Prostate gland (tissue), 2 donors: ENCODE measurements around the gene AKR7A2. TPM values are rescaled to one million over a fixed set of nuclear protein-coding genes. Genes with fewer than 3 reads are reported as not detected.

Experiments
- DNase-seq: peaks from one replicate; pipeline ENCODE4 v3.0.0-alpha.2; 2019; ENCODE audit warnings: low spot score
- H3K27ac ChIP-seq, 2 donors: fragments of 200-600 bp; sonication (generic); 2 replicates each; pipeline ENCODE4 v1.5.1; 2017 to 2019
- H3K27me3 ChIP-seq: fragments of 200-600 bp; sonication (generic); replicated peaks from 2 replicates; pipeline ENCODE4 v1.5.1; 2019; ENCODE audit not compliant: insufficient read depth
- H3K36me3 ChIP-seq, 2 donors: fragments of 200-600 bp; sonication (generic); 1 replicate in 1 of 2; 2 replicates in 1 of 2; pipeline versions ENCODE4 v1.5.1 to v1.8.1; 2017 to 2019
- H3K4me1 ChIP-seq: fragments of 200-600 bp; sonication (generic); replicated peaks from 2 replicates; pipeline ENCODE4 v1.5.1; 2019
- H3K4me3 ChIP-seq, 2 donors: fragments of 200-600 bp; sonication (generic); 2 replicates each; pipeline ENCODE4 v1.5.1; 2017 to 2019
- H3K9me3 ChIP-seq: fragments of 200-600 bp; sonication (generic); 2 replicates; pipeline ENCODE4 v1.5.1; 2017
- POLR2A ChIP-seq: fragments of 450-650 bp; IDR thresholded peaks from one replicate; pipeline ENCODE4 v1.6.1; 2016; ENCODE audit warnings: antibody characterized with exemption, mild to moderate bottlenecking
- POLR2AphosphoS5 ChIP-seq: sonication (generic); formaldehyde crosslinking; IDR thresholded peaks from one replicate; pipeline ENCODE4 v1.6.1; 2017; ENCODE audit warnings: antibody characterized with exemption
- whole genome bisulfite sequencing: methylation state at CpG from one replicate; pipeline ENCODE4 v1.1.5; 2018; 5-methylcytosine and 5-hydroxymethylcytosine counted together
- intact Hi-C: fragments of 100-400 bp; cut with DNase I; formaldehyde crosslinking; loops from one replicate; pipeline ENCODE4 v1.14.2; 2022
- total RNA-seq, 2 donors: library from RNA; depleted of rRNA; stranded (reverse); fragments of >200 nt; gene quantifications; one replicate each; pipeline ENCODE4 v1.1.0, GENCODE V29; 2016
- TF ChIP-seq, protein P1 (sequence below), 4 experiments: fragments of 200-600 bp in 2 of 4; fragments of 450-650 bp in 2 of 4; sonication (generic) in 2 of 4; IDR thresholded peaks; 1 replicate in 3 of 4; 2 replicates in 1 of 4; pipeline ENCODE4 v1.5.1; 2016 to 2019; ENCODE audit warnings: antibody characterized with exemption in 4 of 4, mild to moderate bottlenecking in 2 of 4, moderate library complexity in 2 of 4

Gene AKR7A2
- total RNA-seq, 2 donors from 2014 or later = 153 to 172 TPM

DNA sequence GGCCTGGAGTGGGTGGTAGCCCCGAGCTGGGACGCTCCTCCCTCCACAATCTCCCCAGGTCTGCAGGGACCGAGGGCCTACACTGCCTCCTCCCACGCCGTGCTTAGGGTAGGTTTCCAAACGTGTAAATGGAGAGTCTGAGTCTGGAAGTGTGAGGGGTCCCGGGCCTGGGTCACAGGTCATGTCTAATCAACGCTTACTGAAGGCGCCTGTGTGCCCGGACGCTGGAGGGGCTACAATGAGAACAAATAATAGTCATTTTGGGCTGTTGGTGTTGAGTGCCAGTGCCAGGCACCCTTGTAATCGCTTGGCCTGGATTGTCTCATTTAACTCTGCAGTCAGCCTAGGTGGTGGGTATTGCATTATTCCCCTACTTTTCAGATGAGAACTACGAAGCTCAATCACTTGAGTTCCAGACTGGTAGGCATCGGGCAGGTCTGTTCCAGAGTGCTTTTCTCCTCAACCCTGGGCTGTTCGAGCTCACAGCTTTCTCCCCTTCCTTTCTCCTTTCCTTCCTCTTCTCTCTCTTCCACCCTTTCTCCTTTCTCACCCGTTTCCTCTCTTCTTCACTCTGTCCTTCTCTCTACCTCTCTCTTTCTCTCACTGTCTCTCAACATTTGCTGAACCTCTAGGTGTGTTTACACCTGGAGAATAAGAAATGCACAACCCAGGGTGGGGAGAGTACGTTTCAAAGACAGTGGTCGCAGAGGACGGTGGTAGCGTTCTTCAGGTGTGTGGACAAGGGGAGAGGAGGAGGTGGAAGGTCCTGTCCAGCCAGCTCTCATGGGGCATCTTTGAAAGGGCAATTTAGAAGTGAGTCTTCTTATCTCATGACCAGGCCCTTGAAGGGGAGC is 1.1 kb upstream of the AKR7A2 start:
- Histone ChIP-seq H3K9me3 (no peaks in the 10 kb centered on the region), H3K4me1 (peaks cover 3% of the 10 kb centered on the region), H3K36me3 (peaks cover 0 to 4% of the 10 kb centered on the region in 2 donors), H3K27ac (peak overlapping the region; percentile 78 to 79), H3K4me3 (peak overlapping the region; percentile 66 to 86), H3K27me3 (no peaks in the 10 kb centered on the region)
- 33% methylated on average over 18 of the region's 20 CpGs for WGBS
- intact Hi-C loops = no loop called here
- DNase-seq = no peak
- TF ChIP-seq, protein P1, sequence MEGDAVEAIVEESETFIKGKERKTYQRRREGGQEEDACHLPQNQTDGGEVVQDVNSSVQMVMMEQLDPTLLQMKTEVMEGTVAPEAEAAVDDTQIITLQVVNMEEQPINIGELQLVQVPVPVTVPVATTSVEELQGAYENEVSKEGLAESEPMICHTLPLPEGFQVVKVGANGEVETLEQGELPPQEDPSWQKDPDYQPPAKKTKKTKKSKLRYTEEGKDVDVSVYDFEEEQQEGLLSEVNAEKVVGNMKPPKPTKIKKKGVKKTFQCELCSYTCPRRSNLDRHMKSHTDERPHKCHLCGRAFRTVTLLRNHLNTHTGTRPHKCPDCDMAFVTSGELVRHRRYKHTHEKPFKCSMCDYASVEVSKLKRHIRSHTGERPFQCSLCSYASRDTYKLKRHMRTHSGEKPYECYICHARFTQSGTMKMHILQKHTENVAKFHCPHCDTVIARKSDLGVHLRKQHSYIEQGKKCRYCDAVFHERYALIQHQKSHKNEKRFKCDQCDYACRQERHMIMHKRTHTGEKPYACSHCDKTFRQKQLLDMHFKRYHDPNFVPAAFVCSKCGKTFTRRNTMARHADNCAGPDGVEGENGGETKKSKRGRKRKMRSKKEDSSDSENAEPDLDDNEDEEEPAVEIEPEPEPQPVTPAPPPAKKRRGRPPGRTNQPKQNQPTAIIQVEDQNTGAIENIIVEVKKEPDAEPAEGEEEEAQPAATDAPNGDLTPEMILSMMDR (IDR thresholded peaks at IDR 0.05) = no peak
- TF ChIP-seq POLR2AphosphoS5 = no peak
- no peak for TF ChIP-seq POLR2A

DNA sequence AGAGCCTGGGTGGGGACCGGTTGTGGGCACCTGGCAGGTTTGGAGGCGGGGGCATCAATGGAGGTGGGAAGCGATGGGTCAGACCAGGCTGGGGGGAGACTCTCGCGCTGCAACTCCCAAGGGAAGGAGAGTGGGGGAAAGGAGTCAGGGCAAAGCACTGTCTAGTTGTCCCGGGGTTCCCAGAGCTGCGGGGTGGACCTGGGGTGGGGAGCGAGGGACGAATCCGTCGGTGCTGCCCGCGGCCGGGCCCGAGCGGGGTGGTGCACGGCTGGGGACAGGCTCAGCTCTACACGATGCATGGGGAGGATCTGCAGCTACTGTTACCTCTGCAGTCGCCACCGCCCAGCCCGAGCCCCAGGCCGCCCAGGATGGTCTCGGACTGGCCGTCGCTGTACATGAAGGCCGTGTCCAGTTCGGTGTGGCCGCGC is 427 bp downstream of the AKR7A2 start:
- H3K9me3 ChIP-seq = no peaks in the 10 kb centered on the region
- H3K27ac ChIP-seq = peak overlapping the region; percentile 63 to 79
- intact Hi-C loops = no loop called here
- peak overlapping the region; percentile 66 to 86 for H3K4me3 ChIP-seq
- no peaks in the 10 kb centered on the region for H3K27me3 ChIP-seq
- peaks cover 0 to 9% of the 10 kb centered on the region in 2 donors for H3K36me3 ChIP-seq
- TF ChIP-seq POLR2A (no peak), POLR2AphosphoS5 (no peak)
- TF ChIP-seq, protein P1 (IDR thresholded peaks at IDR 0.05) = no peak
- WGBS = under 1% methylated on average over 29 of the region's 29 CpGs
- H3K4me1 ChIP-seq = peaks cover 3% of the 10 kb centered on the region
- DNase-seq = no peak

DNA sequence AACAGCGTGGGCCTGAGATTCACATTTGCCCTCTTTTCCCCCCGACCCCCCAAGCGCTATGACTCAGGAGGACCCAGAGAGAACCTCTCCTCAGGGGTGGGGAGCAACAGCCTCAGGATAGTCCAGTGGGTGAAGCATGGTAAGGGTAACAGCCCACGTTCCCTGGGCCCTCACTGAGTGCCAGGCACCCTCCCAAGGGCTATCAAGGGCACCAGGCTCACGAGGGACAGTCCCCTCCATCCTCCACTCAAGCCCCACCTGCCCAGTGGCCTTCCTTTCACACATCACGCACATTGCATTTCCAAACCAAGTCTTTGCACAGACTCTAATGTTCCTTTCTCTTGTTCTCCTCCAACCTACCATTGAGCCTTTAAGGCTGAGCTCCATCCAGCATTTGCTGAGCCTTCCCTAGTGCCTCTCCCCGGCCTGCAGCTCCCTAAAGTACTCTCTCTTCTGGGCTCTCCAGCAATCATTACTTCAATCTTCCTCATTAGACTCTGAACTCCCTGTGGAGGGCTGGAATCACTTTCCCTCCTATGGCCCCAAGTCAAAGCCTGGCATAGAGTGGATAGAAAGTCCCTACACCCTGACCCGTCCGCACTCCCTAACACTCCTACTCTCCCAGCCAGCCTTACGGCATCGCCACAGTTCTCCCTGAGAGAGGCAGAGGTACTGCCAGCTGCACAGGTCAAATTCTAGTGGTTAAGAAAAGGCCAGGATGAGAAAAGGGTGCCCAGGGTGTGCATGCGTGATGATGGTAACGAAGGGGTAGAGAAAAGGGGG is 1.0 kb downstream of the AKR7A2 start:
- Histone ChIP-seq H3K27ac (no peak overlapping the region), H3K9me3 (no peaks in the 10 kb centered on the region), H3K4me3 (peak overlapping the region; percentile 66 to 86), H3K27me3 (no peaks in the 10 kb centered on the region), H3K4me1 (peaks cover 3% of the 10 kb centered on the region), H3K36me3 (peaks cover 0 to 9% of the 10 kb centered on the region in 2 donors)
- TF ChIP-seq POLR2AphosphoS5 (no peak), POLR2A (no peak)
- TF ChIP-seq, protein P1 (IDR thresholded peaks at IDR 0.05) = no peak
- intact Hi-C loops = no loop called here
- WGBS = 39% methylated on average over 13 of the region's 13 CpGs
- DNase-seq = no peak

DNA sequence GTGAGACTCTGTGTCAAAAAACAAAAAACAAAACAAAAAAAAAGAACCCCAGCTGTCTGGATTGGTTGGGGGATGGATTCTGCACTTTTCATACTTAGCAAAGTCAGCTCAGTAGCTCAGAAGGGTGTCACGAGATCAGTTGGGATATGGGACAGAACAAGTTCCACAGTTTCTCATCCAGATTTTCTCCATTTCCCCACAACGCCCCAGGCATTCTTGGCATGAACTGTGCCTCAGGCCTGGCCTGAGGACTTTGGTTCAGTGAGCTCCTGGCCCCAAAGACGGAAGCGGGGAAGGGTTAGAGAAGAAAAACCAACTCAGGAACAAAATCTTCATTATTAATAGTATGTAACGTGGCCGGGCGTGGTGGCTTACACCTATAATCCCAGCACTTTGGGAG is 1.9 kb downstream of the AKR7A2 start:
- 89% methylated on average over 7 of the region's 7 CpGs for WGBS
- H3K27me3 ChIP-seq = no peaks in the 10 kb centered on the region

More for the DNA sequence above, 1.9 kb downstream of the AKR7A2 start:
- Histone ChIP-seq H3K36me3 (peaks cover 0 to 9% of the 10 kb centered on the region in 2 donors), H3K4me3 (no peak overlapping the region), H3K4me1 (peaks cover 3% of the 10 kb centered on the region), H3K9me3 (no peaks in the 10 kb centered on the region), H3K27ac (no peak overlapping the region)
- intact Hi-C loops = no loop called here
- no peak for DNase-seq
- TF ChIP-seq, protein P1 (IDR thresholded peaks at IDR 0.05) = no peak
- TF ChIP-seq POLR2A (no peak), POLR2AphosphoS5 (no peak)
